Activated CD8-positive, alpha-beta memory T cell treated with anti-CD3 and anti-CD28 coated beads, Interleukin-2, amount 10 ng/mL, durations not matched to agents 7 days and 5 days (primary cell): ENCODE results near the gene FNDC3B. TPM values are rescaled to one million over a fixed set of nuclear protein-coding genes. Genes with fewer than 3 reads are reported as not detected.

ENCODE experiments used
- ATAC-seq: fragments of 150-1000 bp; cut with Tn5 transposase; one replicate; pipeline ENCODE4 v1.10.0; 2021; ENCODE audit warnings: moderate library complexity
- CTCF ChIA-PET: fragments of 350-600 bp; sonication (Branson Sonifier 250); formaldehyde crosslinking; loops from one replicate; lab custom pipeline; 2021; ENCODE audit warnings: antibody characterized with exemption; lab: Charles Lee
- DNase-seq: peaks from one replicate; pipeline ENCODE4 v3.0.0-alpha.2; 2020
- H3K27ac Mint-ChIP-seq: one replicate; pipeline ENCODE4 v1.8.0; 2021; ENCODE audit warnings: mild to moderate bottlenecking, mixed read lengths
- H3K27me3 Mint-ChIP-seq: one replicate; pipeline ENCODE4 v1.8.0; 2021; ENCODE audit warnings: mixed read lengths
- H3K36me3 Mint-ChIP-seq: one replicate; pipeline ENCODE4 v1.8.0; 2021; ENCODE audit warnings: mild to moderate bottlenecking, mixed read lengths
- H3K4me1 Mint-ChIP-seq: one replicate; pipeline ENCODE4 v1.8.0; 2021; ENCODE audit warnings: mixed read lengths
- H3K4me3 Mint-ChIP-seq: one replicate; pipeline ENCODE4 v1.8.0; 2021; ENCODE audit warnings: mild to moderate bottlenecking, moderate library complexity, mixed read lengths
- H3K9me3 Mint-ChIP-seq: one replicate; pipeline ENCODE4 v1.8.0; 2022; ENCODE audit warnings: low read depth, mixed read lengths
- total RNA-seq, 2 experiments: library from RNA; stranded (reverse); gene quantifications; one replicate each; pipeline ENCODE4 v1.2.3, GENCODE V29; 2021

Gene FNDC3B
- total RNA-seq, 2 experiments from 2014 or later: 25.4 to 31.1 TPM

- Mint-ChIP-seq H3K4me1 (peaks cover 17% of the 10 kb centered on the region), H3K27ac (no peak overlapping the region), H3K9me3 (no peaks in the 10 kb centered on the region), H3K4me3 (no peak overlapping the region), H3K36me3 (peaks cover 22% of the 10 kb centered on the region), H3K27me3 (no peaks in the 10 kb centered on the region)
- no peak for ATAC-seq
- DNase-seq: no peak
- CTCF ChIA-PET: no interaction called here
These were observed 74.3 kb downstream of the FNDC3B start for GRCh38 chr3:172113710-172114109.

GRCh38 chr3:172115059-172115458 lies 75.7 kb downstream of the FNDC3B start:
- Mint-ChIP-seq H3K27me3 (no peaks in the 10 kb centered on the region), H3K9me3 (no peaks in the 10 kb centered on the region), H3K4me3 (no peak overlapping the region), H3K36me3 (peaks cover 25% of the 10 kb centered on the region), H3K27ac (no peak overlapping the region), H3K4me1 (peaks cover 6% of the 10 kb centered on the region)
- DNase-seq: no peak
- CTCF ChIA-PET: no interaction called here
- no peak for ATAC-seq

- H3K27ac Mint-ChIP-seq: no peak overlapping the region
- no peak overlapping the region for H3K4me3 Mint-ChIP-seq
- H3K36me3 Mint-ChIP-seq: peaks cover 27% of the 10 kb centered on the region
- DNase-seq (no peak), ATAC-seq (no peak)
- CTCF ChIA-PET: no interaction called here
- no peaks in the 10 kb centered on the region for H3K27me3 Mint-ChIP-seq
- H3K4me1 Mint-ChIP-seq: peaks cover 6% of the 10 kb centered on the region
- H3K9me3 Mint-ChIP-seq: no peaks in the 10 kb centered on the region
These were observed 76.4 kb downstream of the FNDC3B start for GRCh38 chr3:172115787-172116186.

- DNase-seq: no peak
- Mint-ChIP-seq H3K27ac (no peak overlapping the region), H3K36me3 (peaks cover 20% of the 10 kb centered on the region), H3K4me3 (no peak overlapping the region), H3K4me1 (peaks cover 3% of the 10 kb centered on the region), H3K27me3 (no peaks in the 10 kb centered on the region), H3K9me3 (no peaks in the 10 kb centered on the region)
- CTCF ChIA-PET: no interaction called here
- no peak for ATAC-seq
These were observed 78.6 kb downstream of the FNDC3B start for GRCh38 chr3:172118019-172118418.

DNA sequence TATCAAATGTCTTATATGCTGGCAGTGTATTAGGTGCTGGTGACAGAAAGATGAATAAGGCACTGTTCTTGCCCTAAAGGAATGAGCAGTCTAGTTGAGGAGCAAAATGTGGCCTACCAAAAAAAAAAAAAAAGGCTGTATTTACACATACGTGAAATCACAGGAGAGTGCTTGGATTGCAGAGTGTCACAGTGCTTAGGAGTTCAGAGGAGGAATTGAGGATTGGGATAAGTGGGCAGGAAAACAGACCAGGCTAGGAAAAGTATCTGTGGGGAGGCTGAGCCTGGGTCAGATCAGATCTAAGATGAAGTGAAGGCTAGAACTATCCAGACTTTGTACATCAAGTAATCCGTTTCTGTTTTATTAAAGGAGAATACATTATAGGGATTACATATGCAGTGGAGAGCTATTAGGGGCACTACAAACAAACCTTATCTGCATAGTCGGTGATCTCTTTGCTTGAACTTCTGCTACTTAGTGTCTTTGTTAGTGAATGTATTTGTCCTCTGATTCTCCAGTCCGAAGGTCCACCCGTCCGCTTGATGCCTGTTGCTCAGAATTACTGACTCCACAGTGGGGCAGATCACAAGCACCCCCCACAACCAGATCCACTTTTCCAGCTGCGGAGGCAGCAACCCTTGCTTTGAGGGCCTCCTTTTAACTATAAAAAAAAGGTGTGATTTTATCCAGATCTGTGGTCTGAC lies 80.0 kb downstream of the FNDC3B start:
- Mint-ChIP-seq H3K27ac (no peak overlapping the region), H3K9me3 (no peaks in the 10 kb centered on the region), H3K4me1 (peaks cover 3% of the 10 kb centered on the region), H3K27me3 (no peaks in the 10 kb centered on the region), H3K4me3 (no peak overlapping the region), H3K36me3 (peaks cover 19% of the 10 kb centered on the region)
- DNase-seq (no peak), ATAC-seq (no peak)
- CTCF ChIA-PET: interaction anchor here (1.1 kb wide), 2 partner anchors 11 to 213 kb away, joined by 3 read pairs; no protein-coding TSS in a partner anchor

- Mint-ChIP-seq H3K4me1 (no peaks in the 10 kb centered on the region), H3K27ac (no peak overlapping the region), H3K27me3 (no peaks in the 10 kb centered on the region), H3K9me3 (no peaks in the 10 kb centered on the region), H3K4me3 (no peak overlapping the region), H3K36me3 (peaks cover 18% of the 10 kb centered on the region)
- ATAC-seq (no peak), DNase-seq (no peak)
- CTCF ChIA-PET: interaction anchor here (1.1 kb wide), 1 partner anchor 13 kb away, joined by 3 read pairs; no protein-coding TSS in a partner anchor
These were observed 81.5 kb downstream of the FNDC3B start for GRCh38 chr3:172120912-172121311.

GRCh38 chr3:172121981-172122380 lies 82.6 kb downstream of the FNDC3B start:
- ATAC-seq (no peak), DNase-seq (no peak)
- CTCF ChIA-PET: interaction anchor here (1.8 kb wide), 1 partner anchor 308 kb away, joined by 3 read pairs; no protein-coding TSS in a partner anchor
- H3K27me3 Mint-ChIP-seq: no peaks in the 10 kb centered on the region
- no peaks in the 10 kb centered on the region for H3K9me3 Mint-ChIP-seq
- no peak overlapping the region for H3K4me3 Mint-ChIP-seq
- H3K36me3 Mint-ChIP-seq: peaks cover 17% of the 10 kb centered on the region
- no peak overlapping the region for H3K27ac Mint-ChIP-seq
- H3K4me1 Mint-ChIP-seq: peaks cover 7% of the 10 kb centered on the region

DNA sequence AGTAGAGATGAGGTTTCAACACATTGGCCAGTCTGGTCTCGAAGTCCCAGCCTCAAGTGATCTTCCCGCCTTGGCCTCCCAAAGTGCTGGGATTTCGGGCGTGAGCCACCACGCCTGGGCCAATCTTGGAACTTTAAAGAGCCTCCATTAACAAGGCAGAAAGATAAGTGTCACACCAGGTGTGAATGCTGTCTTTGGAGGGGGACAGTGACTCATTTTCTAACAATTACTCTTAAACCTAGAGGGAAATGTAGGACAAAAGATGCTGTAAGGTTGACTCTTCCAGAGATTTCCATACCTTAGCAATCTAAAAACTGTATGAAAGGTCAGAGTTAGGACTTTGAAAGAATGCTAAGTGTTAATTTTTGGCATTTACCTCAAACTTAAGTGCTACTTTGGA lies 84.9 kb downstream of the FNDC3B start:
- ATAC-seq: no peak
- no peak for DNase-seq
- Mint-ChIP-seq H3K27ac (no peak overlapping the region), H3K4me3 (no peak overlapping the region), H3K9me3 (no peaks in the 10 kb centered on the region), H3K4me1 (peaks cover 12% of the 10 kb centered on the region), H3K36me3 (peaks cover 16% of the 10 kb centered on the region), H3K27me3 (no peaks in the 10 kb centered on the region)
- CTCF ChIA-PET: interaction anchor here (1.2 kb wide), 1 partner anchor 21 kb away, joined by 3 read pairs; no protein-coding TSS in a partner anchor

GRCh38 chr3:172125053-172125452 lies 85.7 kb downstream of the FNDC3B start:
- CTCF ChIA-PET: interaction anchor here (1.0 kb wide), 1 partner anchor 314 kb away, joined by 4 read pairs; the partner anchor contains the start of gene PLD1
- ATAC-seq: no peak
- peaks cover 19% of the 10 kb centered on the region for H3K36me3 Mint-ChIP-seq
- H3K27me3 Mint-ChIP-seq: no peaks in the 10 kb centered on the region
- H3K27ac Mint-ChIP-seq: no peak overlapping the region
- H3K4me1 Mint-ChIP-seq: peaks cover 20% of the 10 kb centered on the region
- no peak for DNase-seq
- no peak overlapping the region for H3K4me3 Mint-ChIP-seq
- no peaks in the 10 kb centered on the region for H3K9me3 Mint-ChIP-seq

GRCh38 chr3:172125963-172126457 lies 86.6 kb downstream of the FNDC3B start:
- DNase-seq: no peak
- no peak overlapping the region for H3K27ac Mint-ChIP-seq
- no peaks in the 10 kb centered on the region for H3K27me3 Mint-ChIP-seq
- ATAC-seq: no peak
- peaks cover 28% of the 10 kb centered on the region for H3K4me1 Mint-ChIP-seq
- peaks cover 22% of the 10 kb centered on the region for H3K36me3 Mint-ChIP-seq
- H3K4me3 Mint-ChIP-seq: no peak overlapping the region
- CTCF ChIA-PET: no interaction called here
- no peaks in the 10 kb centered on the region for H3K9me3 Mint-ChIP-seq

- H3K4me1 Mint-ChIP-seq: peaks cover 28% of the 10 kb centered on the region
- no peaks in the 10 kb centered on the region for H3K27me3 Mint-ChIP-seq
- DNase-seq (no peak), ATAC-seq (no peak)
- CTCF ChIA-PET: no interaction called here
- H3K4me3 Mint-ChIP-seq: no peak overlapping the region
- peaks cover 22% of the 10 kb centered on the region for H3K36me3 Mint-ChIP-seq
- no peaks in the 10 kb centered on the region for H3K9me3 Mint-ChIP-seq
- no peak overlapping the region for H3K27ac Mint-ChIP-seq
These were observed 87.4 kb downstream of the FNDC3B start for GRCh38 chr3:172126741-172127140.

GRCh38 chr3:172127141-172127540 lies 87.8 kb downstream of the FNDC3B start:
- DNase-seq (no peak), ATAC-seq (no peak)

DNA sequence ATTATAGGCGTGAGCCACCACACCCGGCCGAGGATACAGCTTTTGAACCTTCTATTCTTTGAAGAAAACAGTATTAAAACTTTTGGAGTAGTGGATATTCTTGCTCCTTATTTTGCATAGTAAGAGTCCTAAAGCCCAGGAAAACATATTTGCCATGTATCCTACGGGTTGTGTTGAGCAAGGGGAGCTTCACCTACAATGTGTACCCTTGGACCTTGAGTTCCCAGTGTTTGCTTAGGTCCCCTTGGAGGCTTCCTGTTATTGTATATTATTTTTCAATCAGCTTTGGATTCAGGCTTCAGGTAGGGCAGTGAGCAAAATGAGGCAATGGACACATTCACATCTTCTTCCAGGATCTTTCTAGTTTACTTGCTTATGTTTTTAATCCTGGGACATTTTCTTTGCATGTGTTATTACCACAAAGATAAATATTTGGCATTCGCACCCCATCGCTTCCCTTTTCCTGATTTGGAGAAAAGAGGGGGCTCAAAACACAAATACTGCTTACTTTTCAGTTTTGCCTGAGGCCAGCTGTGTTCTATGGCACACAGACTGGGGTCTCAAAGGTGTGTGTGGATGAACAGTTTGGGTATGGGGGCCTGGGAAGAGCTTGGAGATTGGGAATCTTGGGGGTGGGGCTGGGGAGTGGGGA lies 88.7 kb downstream of the FNDC3B start:
- Mint-ChIP-seq H3K4me1 (peaks cover 37% of the 10 kb centered on the region), H3K4me3 (no peak overlapping the region), H3K36me3 (peaks cover 27% of the 10 kb centered on the region), H3K9me3 (peaks cover 2% of the 10 kb centered on the region), H3K27ac (no peak overlapping the region), H3K27me3 (no peaks in the 10 kb centered on the region)
- CTCF ChIA-PET: interaction anchor here (2.9 kb wide), 1 partner anchor 20 kb away, joined by 14 read pairs; no protein-coding TSS in a partner anchor
- no peak for DNase-seq
- ATAC-seq: no peak

More at GRCh38 chr3:172127141-172127540, 87.8 kb downstream of the FNDC3B start:
- CTCF ChIA-PET: interaction anchor here (2.9 kb wide), 1 partner anchor 20 kb away, joined by 14 read pairs; no protein-coding TSS in a partner anchor
- peaks cover 2% of the 10 kb centered on the region for H3K9me3 Mint-ChIP-seq
- H3K4me1 Mint-ChIP-seq: peaks cover 32% of the 10 kb centered on the region
- no peak overlapping the region for H3K4me3 Mint-ChIP-seq
- H3K27me3 Mint-ChIP-seq: no peaks in the 10 kb centered on the region
- peaks cover 26% of the 10 kb centered on the region for H3K36me3 Mint-ChIP-seq
- no peak overlapping the region for H3K27ac Mint-ChIP-seq
